ENCODE measurements around the gene MTHFD2L. TPM values are rescaled to one million over a fixed set of nuclear protein-coding genes. Genes with fewer than 3 reads are reported as not detected.
A peak's percentile ranks its signal among the peaks of the same experiment; 100 is the strongest.
"Not testable (repeated sequence)": the region's sequence is repeated elsewhere in the genome, so short reads cannot be mapped to it uniquely, and the experiment has no call there.

Gene MTHFD2L
- total RNA-seq, 1 experiment from 2014 or later = 19.7 TPM

DNA sequence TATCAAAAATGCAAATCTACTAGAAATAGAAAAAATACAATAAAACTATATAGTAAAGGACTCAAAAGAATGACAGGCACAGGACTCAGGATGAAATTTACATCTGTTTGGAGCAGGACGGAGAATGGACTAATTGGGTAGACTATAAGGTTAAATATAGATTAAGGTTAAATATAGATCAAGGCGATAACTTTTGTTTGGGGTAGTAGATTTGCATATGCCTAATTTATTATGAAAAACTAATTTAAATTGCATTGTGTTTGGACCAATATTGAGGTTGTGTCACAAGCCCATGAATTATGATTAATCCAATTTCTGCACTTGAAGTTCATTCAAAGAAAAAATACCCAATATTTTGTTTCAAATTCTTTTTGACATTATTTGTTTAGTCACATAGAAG is 31.0 kb downstream of the MTHFD2L start:
- no peak for DNase-seq (ENCODE audit: low read depth)

DNA sequence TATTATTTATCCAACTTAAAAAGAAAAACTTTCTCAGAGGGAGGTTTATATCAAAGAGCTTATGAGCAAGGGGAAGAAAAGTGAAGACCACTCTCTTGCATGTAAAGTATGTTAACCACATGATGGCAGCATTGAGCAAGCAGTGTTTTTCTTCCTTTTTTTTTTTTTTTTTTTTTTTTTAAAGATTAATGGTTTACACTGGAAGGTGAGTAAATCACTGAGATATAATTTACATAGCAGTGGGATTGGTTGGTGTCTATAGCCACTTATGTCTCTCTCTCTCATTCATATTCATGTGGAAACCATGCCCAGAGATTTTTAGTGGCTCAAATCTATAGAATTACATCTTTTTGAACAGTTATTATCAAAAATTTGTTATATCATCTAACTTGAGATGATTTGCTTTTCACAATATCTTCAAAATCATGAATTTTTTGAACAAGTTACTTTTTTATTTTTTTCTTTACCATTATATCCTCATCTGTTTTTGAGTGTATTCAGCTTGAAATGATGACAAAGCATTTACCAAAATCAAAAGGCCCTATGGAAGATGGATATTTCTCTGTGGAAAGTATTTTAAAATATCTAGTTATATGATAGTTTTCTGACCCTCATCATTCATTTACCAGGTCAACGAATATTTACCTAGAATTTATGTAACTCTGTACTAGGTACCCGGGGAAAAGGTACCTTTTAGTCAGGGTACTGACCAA is 31.6 kb downstream of the MTHFD2L start:
- DNase-seq (ENCODE audit: low read depth) = peak; percentile 63

DNA sequence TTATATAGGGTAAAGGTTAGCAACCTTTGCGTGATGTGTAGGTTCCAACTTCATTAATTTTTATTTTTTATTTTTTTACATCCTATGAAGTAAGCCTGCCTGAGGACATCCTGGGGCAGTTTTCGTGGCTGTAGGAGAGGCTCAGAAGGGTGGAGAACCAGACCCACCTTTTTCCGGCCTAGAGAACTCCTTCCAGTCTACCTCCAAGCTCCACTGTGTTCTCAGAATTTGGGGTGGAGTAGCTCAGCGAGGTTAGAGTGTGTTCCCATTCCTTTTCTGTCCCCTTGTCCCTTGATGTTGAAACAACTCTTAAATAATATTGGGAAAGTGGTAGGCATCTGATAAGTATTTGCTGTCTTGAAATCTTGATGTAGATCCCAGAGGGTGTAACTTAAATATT is 32.4 kb downstream of the MTHFD2L start:
- no peak for DNase-seq (ENCODE audit: low read depth)

DNA sequence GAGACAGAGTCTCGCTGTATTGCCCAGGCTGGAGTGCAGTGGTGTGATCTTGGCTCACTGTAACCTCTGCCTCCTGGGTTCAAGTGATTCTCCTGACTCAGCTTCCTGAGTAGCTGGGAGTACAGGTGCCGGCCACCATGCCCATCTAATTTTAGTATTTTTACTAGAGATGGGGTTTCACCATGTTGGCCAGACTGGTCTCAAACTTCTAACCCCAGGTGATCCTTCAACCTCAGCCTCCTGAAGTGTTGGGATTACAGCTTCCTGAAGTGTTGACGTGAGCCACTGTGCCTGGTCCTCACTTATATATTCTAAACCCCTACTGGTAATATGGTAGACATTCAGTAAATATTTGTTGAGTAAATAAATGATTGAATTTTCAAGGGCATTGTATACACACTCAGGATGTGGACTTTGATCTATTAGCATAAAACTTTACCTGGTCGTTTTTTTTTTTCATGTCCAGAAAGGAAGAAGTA is 33.0 kb downstream of the MTHFD2L start:
- no peak for DNase-seq (ENCODE audit: low read depth)

DNA sequence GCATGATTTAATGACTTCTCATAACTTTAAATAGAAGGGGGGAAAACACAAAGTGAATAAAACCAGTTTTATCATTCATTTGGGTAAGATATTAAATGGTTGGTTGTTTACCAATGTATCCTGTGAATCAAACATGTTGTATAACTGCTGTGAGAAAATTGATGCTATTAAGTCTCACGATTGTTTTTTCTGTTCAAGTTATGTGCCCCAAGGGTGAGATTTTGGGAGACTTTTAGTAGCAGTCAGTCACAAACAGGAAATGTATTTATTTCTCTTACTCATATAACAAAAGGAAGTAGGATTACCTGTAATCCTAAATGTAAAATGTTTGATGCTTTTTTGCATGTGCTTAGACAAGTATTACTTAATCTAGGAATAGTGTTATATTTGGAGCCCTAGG is 39.2 kb downstream of the MTHFD2L start:
- no peak for DNase-seq (ENCODE audit: low read depth)

DNA sequence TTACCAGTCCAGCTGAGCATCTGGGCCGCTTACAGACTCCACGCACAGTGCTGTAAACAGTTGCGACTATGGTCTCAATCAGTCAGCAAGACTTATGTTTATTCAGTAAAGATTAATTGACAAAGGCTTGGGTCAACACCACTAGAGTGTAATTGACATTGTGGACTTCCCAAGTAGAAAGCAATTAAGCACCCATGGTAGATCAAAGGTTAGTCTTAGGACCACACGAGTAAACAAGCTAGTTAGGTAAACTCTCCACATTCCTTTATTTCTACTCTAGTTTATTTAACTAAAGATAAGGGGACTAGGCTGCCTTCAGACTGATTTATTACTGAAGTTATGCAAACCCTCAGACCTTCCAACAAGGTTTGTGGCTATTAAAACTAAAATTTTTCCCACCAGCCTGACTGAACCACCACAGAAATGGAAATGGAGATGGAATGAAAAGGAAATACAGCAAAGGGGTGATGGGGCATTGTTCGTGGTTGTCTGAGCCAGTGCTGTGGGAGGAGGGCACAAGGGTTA is 44.2 kb downstream of the MTHFD2L start:
- DNase-seq (ENCODE audit: low read depth) = no peak

DNA sequence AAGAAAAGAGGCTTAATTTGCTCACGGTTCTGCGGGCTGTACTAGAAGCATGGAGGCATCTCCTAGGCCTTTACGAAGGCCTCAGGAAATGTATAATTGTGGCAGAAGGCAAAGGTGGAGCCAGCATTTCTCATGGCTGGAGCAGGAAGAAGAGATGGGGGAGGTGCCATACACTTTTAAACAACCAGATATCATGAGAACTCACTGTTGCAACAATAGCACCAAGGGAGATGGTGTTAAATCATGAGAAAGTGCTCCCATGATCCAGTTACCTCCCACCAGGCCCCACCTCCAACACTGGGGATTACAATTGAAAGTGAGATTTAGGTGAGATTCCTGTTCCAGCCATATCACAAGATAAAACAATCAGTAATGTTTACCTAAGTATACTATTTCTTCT is 45.5 kb downstream of the MTHFD2L start:
- no peak for DNase-seq (ENCODE audit: low read depth)

DNA sequence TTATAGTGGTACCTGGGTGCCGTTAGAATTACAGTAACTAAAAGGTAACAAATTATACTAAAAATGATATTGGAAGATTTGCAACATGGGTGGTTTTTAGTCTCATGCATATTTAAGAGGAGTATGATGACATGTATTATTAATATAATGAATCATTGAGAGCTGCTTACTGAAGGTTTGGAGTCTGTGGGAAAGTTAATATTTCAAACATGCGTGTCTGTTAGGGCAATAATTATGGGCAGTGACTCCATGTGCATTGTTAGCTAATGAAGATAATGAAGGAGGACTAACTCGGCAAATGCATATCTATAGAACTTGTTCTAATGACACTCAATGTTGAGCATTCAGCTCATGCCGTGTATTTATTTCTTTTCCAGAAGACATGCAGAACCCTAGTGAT is 47.1 kb downstream of the MTHFD2L start:
- DNase-seq (ENCODE audit: low read depth) = no peak

DNA sequence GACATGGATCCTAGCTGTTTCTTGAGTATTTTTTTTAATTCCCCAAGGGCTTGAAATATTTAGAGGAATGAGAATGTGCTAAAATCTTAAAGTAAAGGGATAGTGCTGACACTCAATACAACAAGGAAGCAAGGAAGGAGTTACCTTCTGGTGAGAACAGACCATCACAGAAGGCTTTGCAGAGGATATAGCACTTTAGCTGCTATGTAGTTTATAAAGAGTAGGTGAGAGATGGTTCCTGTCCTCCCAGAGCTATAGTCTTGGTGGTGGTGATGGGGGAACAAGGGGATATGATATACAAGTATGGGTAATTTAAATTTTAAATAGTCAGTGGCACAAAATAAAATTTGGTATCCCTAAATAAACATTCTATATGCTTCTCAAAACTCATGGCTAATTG is 47.6 kb downstream of the MTHFD2L start:
- DNase-seq (ENCODE audit: low read depth) = no peak

DNA sequence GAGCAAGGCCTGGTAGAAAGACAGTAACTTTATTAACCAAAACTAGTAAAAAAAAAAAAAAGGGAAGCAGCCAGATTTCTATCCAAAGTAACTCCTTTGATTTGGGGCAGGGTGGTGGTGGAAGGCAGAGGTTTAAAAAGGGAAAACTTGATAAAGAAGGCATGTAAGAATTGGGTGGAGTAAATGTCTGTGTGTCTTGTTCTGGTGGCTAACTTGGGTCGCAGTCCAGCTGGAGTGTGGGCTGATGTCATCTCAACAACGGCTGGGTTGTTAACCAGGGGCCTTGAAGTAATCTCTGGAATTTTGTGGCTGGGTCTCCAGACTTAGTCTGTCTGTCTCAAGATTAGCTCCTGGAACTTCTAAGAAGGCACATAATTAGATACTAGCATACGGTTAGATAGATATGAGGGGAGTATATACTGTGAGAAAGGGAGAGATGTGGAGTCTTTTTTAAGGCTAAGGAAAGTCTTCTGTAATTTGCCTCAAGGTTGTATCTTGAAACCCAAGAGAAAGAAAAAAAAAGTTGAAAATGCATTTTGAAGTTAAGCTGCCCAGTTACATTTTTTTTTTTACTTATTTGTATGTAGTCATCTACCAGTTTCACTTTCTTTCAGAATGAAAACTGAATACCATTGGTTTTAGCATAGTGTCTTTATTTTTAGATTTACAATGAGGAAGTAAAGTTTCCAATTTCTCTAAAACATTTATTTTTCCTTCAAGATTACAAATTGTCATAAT is 48.3 kb downstream of the MTHFD2L start:
- peak; percentile 31 for DNase-seq (ENCODE audit: low read depth)

DNA sequence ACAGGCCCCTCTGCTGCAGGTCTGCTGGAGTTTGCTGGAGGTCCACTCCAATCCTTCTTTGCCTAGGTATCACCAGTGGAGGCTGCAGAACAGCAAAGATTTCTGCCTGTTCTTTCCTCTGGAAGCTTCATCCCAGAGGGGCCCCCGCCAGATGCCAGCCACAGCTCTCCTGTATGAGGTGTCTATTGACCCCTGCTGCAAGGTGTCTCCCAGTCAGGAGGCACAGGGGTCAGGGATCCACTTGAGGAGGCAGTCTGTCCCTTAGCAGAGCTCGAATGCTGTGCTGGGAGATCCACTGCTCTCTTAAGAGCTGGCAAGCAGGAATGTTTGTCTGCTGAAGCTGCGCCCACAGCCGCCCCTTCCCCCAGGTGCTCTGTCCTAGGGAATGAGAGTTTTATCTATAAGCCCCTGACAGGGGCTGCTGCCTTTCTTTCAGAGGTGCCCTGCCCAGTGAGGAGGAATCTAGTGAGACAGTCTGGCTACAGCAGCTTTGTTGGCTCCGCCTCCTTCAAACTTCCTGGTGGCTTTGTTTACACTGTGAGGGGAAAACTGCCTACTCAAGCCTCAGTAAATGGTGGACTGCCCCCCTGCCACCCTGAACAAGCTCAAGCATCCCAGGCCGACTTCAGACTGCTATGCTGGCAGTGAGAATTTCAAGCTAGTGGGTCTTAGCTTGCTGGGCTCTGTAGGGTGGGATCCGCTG is 56.7 kb downstream of the MTHFD2L start:
- DNase-seq (ENCODE audit: low read depth) = not testable (repeated sequence)

DNA sequence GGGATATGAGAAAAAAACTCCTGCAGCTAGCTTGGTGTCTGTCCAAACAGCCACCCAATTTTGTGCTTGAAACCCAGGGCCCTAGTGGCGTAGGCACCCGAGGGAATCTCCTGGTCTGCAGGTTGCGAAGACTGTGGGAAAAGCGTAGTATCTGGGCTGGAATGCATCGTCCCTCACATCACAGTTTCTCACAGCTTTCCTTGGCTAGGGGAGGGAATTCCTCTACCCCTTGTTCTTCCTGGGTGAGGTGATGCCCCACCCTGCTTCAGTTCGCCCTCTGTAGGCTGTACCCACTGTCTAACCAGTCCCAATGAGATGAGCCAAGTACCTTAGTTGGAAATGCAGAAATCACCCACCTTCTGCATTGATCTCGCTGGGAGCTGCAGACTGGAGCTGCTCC is 57.3 kb downstream of the MTHFD2L start:
- not testable (repeated sequence) for DNase-seq (ENCODE audit: low read depth)

DNA sequence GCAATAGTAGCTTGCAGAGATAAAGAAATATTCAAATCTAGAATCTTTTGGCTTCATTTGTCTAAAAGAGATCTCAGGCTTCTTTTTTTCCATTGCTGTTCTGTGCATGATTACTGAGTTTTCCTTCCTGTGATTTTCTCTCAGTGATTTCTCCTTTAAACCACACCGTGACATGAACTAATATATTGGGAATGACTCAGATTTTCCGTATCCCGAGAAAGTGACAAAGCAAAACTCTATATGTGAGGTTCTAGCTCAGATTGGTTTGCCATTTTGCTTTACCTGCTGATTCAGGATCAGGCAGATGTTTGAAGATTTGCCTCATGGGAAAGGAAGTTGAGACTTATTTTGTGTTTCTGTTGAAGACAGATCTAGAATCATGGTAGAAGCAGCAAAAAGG is 59.4 kb downstream of the MTHFD2L start:
- DNase-seq (ENCODE audit: low read depth) = peak; percentile 83

DNA sequence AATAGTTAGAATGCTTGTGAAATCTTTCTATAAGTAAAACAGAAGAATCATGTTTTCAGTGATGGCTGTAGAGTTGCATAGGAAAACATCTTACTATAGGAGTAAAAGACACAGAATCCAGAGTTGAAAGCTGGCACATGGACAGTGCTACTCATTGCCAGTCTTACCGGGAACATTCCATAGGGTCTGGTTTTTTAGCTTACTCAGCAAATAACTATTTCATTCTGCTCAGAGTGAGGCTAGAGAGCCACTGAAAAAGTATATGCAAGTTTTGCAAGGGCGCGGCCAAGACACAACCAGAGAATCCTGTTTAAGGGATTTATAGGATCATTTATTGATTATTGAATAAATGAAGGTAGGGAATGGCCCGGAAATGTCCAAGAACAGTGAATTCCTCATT is 60.3 kb downstream of the MTHFD2L start:
- peak; percentile 46 for DNase-seq (ENCODE audit: low read depth)

DNA sequence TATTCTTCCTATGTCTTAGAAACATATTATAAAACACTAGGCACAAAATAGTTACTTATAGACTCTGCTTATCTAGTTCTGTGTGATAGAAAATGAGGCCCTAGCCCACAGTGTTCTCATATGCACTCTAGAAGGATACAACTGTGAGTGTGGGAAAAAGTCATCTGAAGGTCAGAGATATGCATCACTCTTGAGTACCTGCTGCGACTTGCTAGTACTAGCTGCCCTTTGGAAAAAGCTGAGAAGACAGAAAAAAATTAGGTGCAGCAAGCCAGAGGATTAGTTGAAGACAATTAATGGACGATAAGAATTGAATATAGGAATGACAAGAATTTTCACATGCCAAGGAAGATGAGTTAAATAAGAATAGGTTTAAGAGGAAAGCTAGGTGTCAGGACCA is 61.3 kb downstream of the MTHFD2L start:
- no peak for DNase-seq (ENCODE audit: low read depth)

DNA sequence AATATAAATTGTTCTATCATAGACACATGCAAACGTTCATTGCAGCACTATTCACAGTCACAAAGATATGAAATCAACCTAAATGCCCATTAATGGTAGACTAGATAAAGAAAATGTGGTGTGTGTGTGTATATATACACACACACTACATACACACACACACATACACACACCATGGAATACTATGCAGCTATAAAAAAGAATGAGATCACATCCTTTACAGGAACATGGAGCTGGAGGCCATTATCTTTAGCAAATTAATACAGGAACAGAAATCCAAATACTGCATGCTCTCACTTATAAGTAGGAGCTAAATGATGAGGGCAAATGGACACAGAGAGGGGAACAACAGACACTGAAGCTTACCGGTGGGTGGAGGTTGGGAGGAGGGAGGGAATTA is 65.2 kb downstream of the MTHFD2L start:
- DNase-seq (ENCODE audit: low read depth) = no peak

DNA sequence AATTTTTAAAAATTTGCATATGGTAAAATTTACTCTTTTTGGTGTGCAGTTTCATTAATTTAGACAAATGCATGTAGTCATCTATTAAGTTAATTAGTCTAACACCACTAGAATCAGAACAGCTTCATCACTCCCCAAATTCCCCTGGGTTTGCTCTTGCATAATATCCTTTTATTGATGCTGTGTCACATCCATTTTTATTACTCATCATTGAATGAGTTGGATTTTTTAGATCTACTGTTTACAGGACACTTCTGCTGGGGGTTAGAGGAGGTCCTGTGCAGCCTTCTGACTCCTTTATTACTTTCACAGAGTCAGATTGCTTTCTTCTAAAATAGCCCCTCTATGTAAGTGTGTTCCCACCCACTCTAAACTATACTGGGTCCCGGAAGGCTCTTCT is 65.9 kb downstream of the MTHFD2L start:
- peak; percentile 88 for DNase-seq (ENCODE audit: low read depth)

DNA sequence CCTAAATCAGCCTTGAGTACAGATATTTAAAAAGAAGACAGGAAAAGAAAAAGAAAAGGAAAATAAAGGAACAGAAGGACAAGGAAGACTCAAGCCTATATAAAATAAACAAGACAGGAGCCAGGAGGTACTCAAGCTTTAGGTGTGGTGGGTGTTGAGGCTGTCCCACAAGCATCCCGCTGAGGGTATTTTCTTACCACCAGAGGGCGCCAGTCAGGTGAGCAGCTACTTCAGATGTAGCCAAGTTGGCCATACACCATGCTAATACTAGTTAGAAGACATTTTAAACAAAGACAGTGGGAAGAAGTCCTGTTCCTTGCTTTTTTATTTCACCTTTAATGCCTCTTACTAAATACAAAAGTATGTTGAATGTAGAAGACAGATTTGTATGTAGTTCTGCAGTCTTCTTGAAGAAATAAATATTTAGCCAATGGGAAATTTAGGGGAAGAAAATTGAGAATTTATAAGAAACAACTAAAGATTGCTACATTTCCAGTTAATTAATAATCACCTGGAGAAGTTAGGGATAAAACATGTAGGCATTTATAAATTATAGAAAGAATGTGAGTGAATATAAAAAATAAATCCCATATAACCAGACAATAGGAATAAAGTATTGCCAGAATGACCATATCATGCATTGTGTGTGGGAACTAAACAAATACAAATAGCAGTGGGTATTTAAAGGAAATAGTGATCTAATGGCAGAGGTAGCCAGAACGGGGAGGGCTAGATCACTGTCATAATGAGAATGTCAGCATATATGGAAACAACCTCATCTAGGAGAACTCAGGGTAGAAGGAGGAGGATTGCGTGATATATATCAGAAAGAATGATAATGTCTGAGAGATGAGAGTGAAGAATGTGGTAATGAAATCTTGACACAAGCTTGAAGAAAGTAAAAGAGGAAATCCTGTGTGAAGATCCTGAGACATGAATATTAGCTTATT is 71.0 kb downstream of the MTHFD2L start:
- peak; percentile 77 for DNase-seq (ENCODE audit: low read depth)

DNA sequence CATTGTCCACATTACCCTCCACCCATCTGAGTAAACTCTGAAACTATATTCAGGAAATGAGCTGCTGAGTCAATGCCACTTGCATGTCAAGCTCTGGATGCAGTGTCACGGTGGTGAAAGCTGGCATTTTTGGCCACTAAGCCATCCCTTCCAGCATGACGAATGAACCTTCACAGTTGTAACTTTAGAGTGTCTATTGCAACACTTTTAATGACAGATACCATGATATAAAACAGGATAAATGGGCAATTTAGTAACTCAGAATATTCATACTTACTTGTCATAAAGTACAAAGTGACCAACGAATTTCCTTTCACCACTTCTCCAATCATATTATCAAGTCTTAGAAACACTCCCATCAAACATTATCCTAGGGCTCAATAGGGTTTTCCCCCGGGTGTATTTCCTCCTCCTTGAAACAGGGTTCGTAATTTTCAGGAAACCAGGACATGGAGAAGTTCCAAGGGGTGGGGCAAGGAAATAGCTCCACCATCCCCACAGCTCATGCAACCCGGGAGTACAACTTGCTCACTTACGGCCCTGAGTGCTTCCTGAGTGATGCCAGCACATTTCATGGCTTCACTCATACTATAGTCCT is 73.1 kb downstream of the MTHFD2L start:
- peak; percentile 94 for DNase-seq (ENCODE audit: low read depth)

DNA sequence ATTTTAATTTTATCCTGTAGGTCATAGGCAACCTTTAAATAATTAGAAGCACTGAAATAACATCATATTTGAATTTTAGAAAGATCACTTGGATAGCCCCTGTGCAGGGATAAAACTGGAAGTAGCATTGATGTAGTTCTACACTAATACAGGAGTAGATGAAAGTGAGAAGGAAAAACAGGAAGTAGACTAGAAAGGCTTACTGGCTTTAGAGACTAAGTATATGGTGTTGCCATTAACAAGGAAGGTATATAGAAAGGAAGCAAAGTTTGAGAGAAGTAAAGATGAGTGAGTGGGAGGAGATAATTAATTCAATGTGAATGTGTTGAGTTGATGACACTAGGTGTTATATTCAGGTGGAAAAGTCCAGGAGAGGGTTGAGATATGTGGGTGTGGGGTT is 77.2 kb downstream of the MTHFD2L start:
- DNase-seq (ENCODE audit: low read depth) = no peak

Data from LHCN-M2 (cell line).